Fibroblast of skin of left biceps (primary cell): ENCODE results near the gene PGRMC2.

Experiments
- DNase-seq, 2 experiments: peaks; one replicate each; pipeline ENCODE4 v3.0.0-alpha.2; 2013; ENCODE audit warnings: low read depth in 2 of 2

PGRMC2 gene

GRCh38 chr4:128220286-128221235 lies 67.1 kb downstream of the PGRMC2 start:
- DNase-seq, result peak; percentile 47 to 52
